H9 (cell line): Measurements from ENCODE around the gene NUP62CL. TPM values are rescaled to one million over a fixed set of nuclear protein-coding genes. Genes with fewer than 3 reads are reported as not detected.

Experiments
- DNase-seq: peaks from one replicate; pipeline ENCODE4 v3.0.0-alpha.2; 2017
- H2AFZ ChIP-seq: one replicate; pipeline ENCODE4 v1.6.1; 2013; ENCODE audit warnings: mild to moderate bottlenecking, low read length, control low read depth, moderate library complexity
- H2AK5ac ChIP-seq: 2 replicates; pipeline ENCODE4 v1.6.1; 2013; ENCODE audit warnings: low read length, control low read depth, mixed read lengths; ENCODE audit not compliant: insufficient read length
- H2BK120ac ChIP-seq: one replicate; pipeline ENCODE4 v1.6.1; 2013; ENCODE audit warnings: low read depth, mild to moderate bottlenecking, low read length, control low read depth, inconsistent platforms; ENCODE audit not compliant: poor library complexity, severe bottlenecking
- H2BK12ac ChIP-seq: 2 replicates; pipeline ENCODE4 v1.6.1; 2013; ENCODE audit warnings: low read length, control low read depth, mixed read lengths, low read depth; ENCODE audit not compliant: insufficient read length
- H2BK15ac ChIP-seq: 2 replicates; pipeline ENCODE4 v1.6.1; 2013; ENCODE audit warnings: low read depth, low read length, control low read depth
- H2BK20ac ChIP-seq: one replicate; pipeline ENCODE4 v1.6.1; 2013; ENCODE audit warnings: low read depth, mild to moderate bottlenecking, low read length, control low read depth, inconsistent platforms; ENCODE audit not compliant: poor library complexity, severe bottlenecking
- H2BK5ac ChIP-seq: 2 replicates; pipeline ENCODE4 v1.6.1; 2013; ENCODE audit warnings: low read length, control low read depth, mixed read lengths; ENCODE audit not compliant: insufficient read length
- H3K14ac ChIP-seq: 2 replicates; pipeline ENCODE4 v1.6.1; 2013; ENCODE audit warnings: low read length, control low read depth; ENCODE audit not compliant: insufficient read depth
- H3K18ac ChIP-seq: 2 replicates; pipeline ENCODE4 v1.6.1; 2013; ENCODE audit warnings: low read depth, mild to moderate bottlenecking, mixed read lengths, low read length, control low read depth; ENCODE audit not compliant: insufficient read length
- H3K23ac ChIP-seq: 2 replicates; pipeline ENCODE4 v1.6.1; 2013; ENCODE audit warnings: low read length, control low read depth, mixed read lengths, low read depth; ENCODE audit not compliant: insufficient read length
- H3K23me2 ChIP-seq: 2 replicates; pipeline ENCODE4 v1.6.1; 2013; ENCODE audit warnings: low read depth, mild to moderate bottlenecking, mixed read lengths, low read length, control low read depth; ENCODE audit not compliant: insufficient read length, poor library complexity, severe bottlenecking
- H3K27ac ChIP-seq: 2 replicates; pipeline ENCODE4 v1.5.1; 2013; ENCODE audit warnings: low read length, control low read depth, mixed read lengths, low read depth; ENCODE audit not compliant: insufficient read length
- H3K27me3 ChIP-seq: 2 replicates; pipeline ENCODE4 v1.6.1; 2013; ENCODE audit warnings: low read length, control low read depth, inconsistent platforms; ENCODE audit not compliant: insufficient read depth
- H3K4ac ChIP-seq: 2 replicates; pipeline ENCODE4 v1.6.1; 2013; ENCODE audit warnings: low read depth, mild to moderate bottlenecking, control low read depth, inconsistent platforms, low read length, moderate library complexity
- H3K4me1 ChIP-seq: 2 replicates; pipeline ENCODE4 v1.6.1; 2013; ENCODE audit warnings: low read length, control low read depth, inconsistent platforms; ENCODE audit not compliant: insufficient read depth
- H3K4me2 ChIP-seq: 2 replicates; pipeline ENCODE4 v1.6.1; 2013; ENCODE audit warnings: low read length, control low read depth, mixed read lengths; ENCODE audit not compliant: insufficient read length, insufficient read depth
- H3K56ac ChIP-seq: 2 replicates; pipeline ENCODE4 v1.6.1; 2013; ENCODE audit warnings: low read depth, mild to moderate bottlenecking, mixed read lengths, low read length, control low read depth; ENCODE audit not compliant: insufficient read length
- H3K79me1 ChIP-seq: 2 replicates; pipeline ENCODE4 v1.6.1; 2013; ENCODE audit warnings: low read depth, mild to moderate bottlenecking, moderate library complexity, low read length, control low read depth, inconsistent platforms; ENCODE audit not compliant: insufficient read depth, poor library complexity, severe bottlenecking
- H3K79me2 ChIP-seq: 2 replicates; pipeline ENCODE4 v1.6.1; 2013; ENCODE audit warnings: low read length, control low read depth, inconsistent platforms; ENCODE audit not compliant: insufficient read depth
- H3K9ac ChIP-seq: 2 replicates; pipeline ENCODE4 v1.6.1; 2013; ENCODE audit warnings: low read length, control low read depth, mixed read lengths; ENCODE audit not compliant: insufficient read length; ENCODE audit errors: extremely low read depth
- H3K9me3 ChIP-seq: one replicate; pipeline ENCODE4 v1.6.1; 2013; ENCODE audit warnings: low read depth, low read length, inconsistent platforms; ENCODE audit not compliant: control insufficient read depth
- H3T11ph ChIP-seq: one replicate; pipeline ENCODE4 v1.6.1; 2013; ENCODE audit warnings: mild to moderate bottlenecking, low read length, control low read depth, inconsistent platforms
- H4K20me1 ChIP-seq: one replicate; pipeline ENCODE4 v1.6.1; 2013; ENCODE audit not compliant: control insufficient read depth, insufficient read length, insufficient read depth
- H4K5ac ChIP-seq: 2 replicates; pipeline ENCODE4 v1.6.1; 2013; ENCODE audit warnings: low read depth, mild to moderate bottlenecking, mixed read lengths, low read length, control low read depth; ENCODE audit not compliant: insufficient read length
- H4K8ac ChIP-seq: replicated peaks from 2 replicates; pipeline ENCODE4 v1.6.1; 2013; ENCODE audit warnings: low read length, control low read depth, mixed read lengths, low read depth; ENCODE audit not compliant: insufficient read length
- H4K91ac ChIP-seq: 2 replicates; pipeline ENCODE4 v1.6.1; 2013; ENCODE audit warnings: low read depth, mild to moderate bottlenecking, moderate library complexity, mixed read lengths, low read length, control low read depth; ENCODE audit not compliant: insufficient read length
- H3K27ac Mint-ChIP-seq, 3 experiments: 2 replicates in 2 of 3; 3 replicates in 1 of 3; pipeline ENCODE4 v1.8.0; 2020 to 2021; ENCODE audit warnings: mixed read lengths in 3 of 3, mild to moderate bottlenecking in 1 of 3, moderate library complexity in 1 of 3
- H3K27me3 Mint-ChIP-seq: 2 replicates; pipeline ENCODE4 v1.8.0; 2021; ENCODE audit warnings: low read depth, mild to moderate bottlenecking, moderate library complexity, mixed read lengths
- H3K36me3 Mint-ChIP-seq, 3 experiments: 2 replicates in 2 of 3; 3 replicates in 1 of 3; pipeline ENCODE4 v1.8.0; 2020 to 2021; ENCODE audit warnings: low read depth in 3 of 3, mixed read lengths in 3 of 3; ENCODE audit not compliant: insufficient read depth in 1 of 3
- H3K4me1 Mint-ChIP-seq, 2 experiments: 2 replicates each; pipeline ENCODE4 v1.8.0; 2020; ENCODE audit warnings: mixed read lengths in 2 of 2
- H3K4me3 Mint-ChIP-seq, 2 experiments: 2 replicates in 1 of 2; 3 replicates in 1 of 2; pipeline ENCODE4 v1.8.0; 2020 to 2021; ENCODE audit warnings: mild to moderate bottlenecking in 2 of 2, mixed read lengths in 2 of 2, moderate library complexity in 1 of 2
- H3K9me3 Mint-ChIP-seq, 2 experiments: 2 replicates in 1 of 2; 3 replicates in 1 of 2; pipeline ENCODE4 v1.8.0; 2020; ENCODE audit warnings: mild to moderate bottlenecking in 2 of 2, mixed read lengths in 2 of 2, moderate library complexity in 1 of 2
- CTCF ChIP-seq: fragments of 200-600 bp; sonication (generic); conservative IDR thresholded peaks from 3 replicates; pipeline ENCODE4 v1.8.0; 2021; ENCODE audit warnings: antibody characterized with exemption, mild to moderate bottlenecking
- WGBS: extraction: QIAGEN DNeasy Blood & Tissue Kit; methylation state at CpG from one replicate; pipeline ENCODE4 v1.1.7; 2013; ENCODE audit warnings: missing lambda C conversion rate, low lambda C conversion rate, mixed read lengths; ENCODE audit not compliant: insufficient read length; ENCODE audit errors: extremely low coverage; 5-methylcytosine and 5-hydroxymethylcytosine counted together
- total RNA-seq: library from RNA; stranded (reverse); gene quantifications from 2 replicates; pipeline ENCODE4 v1.2.1, GENCODE V29; 2021

Gene NUP62CL
- total RNA-seq, 1 experiment from 2014 or later = 3.9 TPM

- H3K27me3 Mint-ChIP-seq = no peaks in the 10 kb centered on the region
- H2BK120ac ChIP-seq = no peak overlapping the region
- H3K4me2 ChIP-seq = no peak overlapping the region
- H3K23ac ChIP-seq = no peak overlapping the region
- H3K4me3 Mint-ChIP-seq = no peak overlapping the region
- H2AFZ ChIP-seq = no peak overlapping the region
- H3K9me3 ChIP-seq = no peaks in the 10 kb centered on the region
- no peak overlapping the region for H4K91ac ChIP-seq
- H3K23me2 ChIP-seq = no peaks in the 10 kb centered on the region
- TF ChIP-seq CTCF = no peak
- H3K14ac ChIP-seq = no peak overlapping the region
- WGBS = no CpG with 5 or more reads among the region's 1 CpG
- H3T11ph ChIP-seq = no peak overlapping the region
- H3K18ac ChIP-seq = no peak overlapping the region
- no peak overlapping the region for H2BK20ac ChIP-seq
- H3K27me3 ChIP-seq = no peaks in the 10 kb centered on the region
- H3K4me1 ChIP-seq = no peaks in the 10 kb centered on the region
- H4K20me1 ChIP-seq = no peaks in the 10 kb centered on the region
- H3K27ac ChIP-seq = no peak overlapping the region
- peaks cover 0 to 2% of the 10 kb centered on the region in 2 experiments; a peak in 1 of 4 replicates for H3K4me1 Mint-ChIP-seq
- no peak for DNase-seq
- no peak overlapping the region for H3K9ac ChIP-seq
- no peak overlapping the region for H3K27ac Mint-ChIP-seq
- H3K79me1 ChIP-seq = no peaks in the 10 kb centered on the region
- H3K9me3 Mint-ChIP-seq = peaks cover 4 to 50% of the 10 kb centered on the region in 2 experiments; a peak in 3 of 5 replicates
- no peaks in the 10 kb centered on the region for H3K79me2 ChIP-seq
- no peak overlapping the region for H2AK5ac ChIP-seq
- peaks cover 0 to 11% (median 0%) of the 10 kb centered on the region in 3 experiments; a peak in 4 of 7 replicates for H3K36me3 Mint-ChIP-seq
- no peak overlapping the region for H4K8ac ChIP-seq
- H2BK12ac ChIP-seq = no peak overlapping the region
- no peak overlapping the region for H2BK15ac ChIP-seq
- H3K4ac ChIP-seq = no peak overlapping the region
- no peak overlapping the region for H2BK5ac ChIP-seq
- H4K5ac ChIP-seq = no peak overlapping the region
- no peak overlapping the region for H3K56ac ChIP-seq
These were observed 8.9 kb downstream of the NUP62CL start for GRCh38 chrX:107197319-107197718.
